Dedifferentiated amniotic fluid mesenchymal stem cell (primary cell): Measurements from ENCODE around the gene SNRNP35.
"Not testable (repeated sequence)": the region's sequence is repeated elsewhere in the genome, so short reads cannot be mapped to it uniquely, and the experiment has no call there.

Source experiments
- DNase-seq: peaks from one replicate; pipeline ENCODE4 v3.0.0-alpha.2; 2016; ENCODE audit errors: extremely low spot score

SNRNP35 gene

GRCh38 chr12:123449249-123449733 lies 8.6 kb upstream of the SNRNP35 start:
- no peak for DNase-seq

GRCh38 chr12:123449856-123450255 lies 8.1 kb upstream of the SNRNP35 start:
- no peak for DNase-seq

GRCh38 chr12:123450636-123451035 lies 7.3 kb upstream of the SNRNP35 start:
- no peak for DNase-seq

- not testable (repeated sequence) for DNase-seq
Observed at GRCh38 chr12:123452276-123452550, 5.7 kb upstream of the SNRNP35 start.

GRCh38 chr12:123453165-123453564 lies 4.8 kb upstream of the SNRNP35 start:
- no peak for DNase-seq

GRCh38 chr12:123463174-123463573 lies 5.2 kb downstream of the SNRNP35 start:
- DNase-seq, result not testable (repeated sequence)

- DNase-seq, result no peak
Observed at GRCh38 chr12:123465084-123465483, 7.1 kb downstream of the SNRNP35 start.

- DNase-seq, result no peak
Observed at GRCh38 chr12:123468786-123469185, 10.8 kb downstream of the SNRNP35 start.

- no peak for DNase-seq
Observed at GRCh38 chr12:123469978-123470377, 12.0 kb downstream of the SNRNP35 start.

GRCh38 chr12:123471374-123472068 lies 13.6 kb downstream of the SNRNP35 start:
- DNase-seq, result no peak

- DNase-seq, result no peak
Observed at GRCh38 chr12:123472438-123472849, 14.5 kb downstream of the SNRNP35 start.

- no peak for DNase-seq
Observed at GRCh38 chr12:123474485-123475245, 16.7 kb downstream of the SNRNP35 start.

- DNase-seq, result no peak
Observed at GRCh38 chr12:123475246-123475703, 17.3 kb downstream of the SNRNP35 start.

- DNase-seq, result no peak
Observed at GRCh38 chr12:123478069-123478468, 20.1 kb downstream of the SNRNP35 start.

GRCh38 chr12:123478762-123479161 lies 20.8 kb downstream of the SNRNP35 start:
- DNase-seq, result no peak

- DNase-seq, result no peak
Observed at GRCh38 chr12:123479442-123480180, 21.7 kb downstream of the SNRNP35 start.

- DNase-seq, result not testable (repeated sequence)
Observed at GRCh38 chr12:123481251-123481650, 23.3 kb downstream of the SNRNP35 start.

GRCh38 chr12:123482876-123483275 lies 24.9 kb downstream of the SNRNP35 start:
- DNase-seq, result no peak

GRCh38 chr12:123483602-123484248 lies 25.8 kb downstream of the SNRNP35 start:
- no peak for DNase-seq

GRCh38 chr12:123485756-123486155 lies 27.8 kb downstream of the SNRNP35 start:
- DNase-seq, result no peak

GRCh38 chr12:123487428-123487827 lies 29.5 kb downstream of the SNRNP35 start:
- no peak for DNase-seq
